ENCODE results near the gene PAQR9.

- TF ChIP-seq CTCF (conservative IDR thresholded peaks at IDR 0.05) (no peak), EZH2 (IDR thresholded peaks at IDR 0.05; ENCODE audit: low read depth) (no peak)
These were observed 299 bp downstream of the PAQR9 start for GRCh38 chr3:142963234-142963515.
